WTC11 (cell line): ENCODE results near the gene MRPL37. TPM values are rescaled to one million over a fixed set of nuclear protein-coding genes. Genes with fewer than 3 reads are reported as not detected.

Experiments used
- ATAC-seq: fragments of 200-7000 bp; cut with Tn5 transposase; 2 replicates; pipeline ENCODE4 v1.10.0; 2021; ENCODE audit warnings: mild to moderate bottlenecking, moderate library complexity
- CTCF ChIA-PET: fragments of 300-600 bp; sonication (Branson Sonifier 250); formaldehyde crosslinking; loops from one replicate; lab custom pipeline; 2021; ENCODE audit warnings: antibody characterized with exemption; lab: Charles Lee
- POLR2A ChIA-PET: fragments of 350-600 bp; sonication (Branson Sonifier 250); formaldehyde crosslinking; loops from one replicate; lab custom pipeline; 2021; ENCODE audit warnings: antibody characterized with exemption; lab: Charles Lee
- DNase-seq: peaks from one replicate; pipeline ENCODE4 v3.0.0; 2021; ENCODE audit warnings: low spot score
- H3K27ac Mint-ChIP-seq: 2 replicates; pipeline ENCODE4 v1.8.0; 2021; ENCODE audit warnings: mixed read lengths
- H3K27me3 Mint-ChIP-seq: 2 replicates; pipeline ENCODE4 v1.8.0; 2021; ENCODE audit warnings: low read depth, mild to moderate bottlenecking, moderate library complexity, mixed read lengths
- H3K36me3 Mint-ChIP-seq: 2 replicates; pipeline ENCODE4 v1.8.0; 2021; ENCODE audit warnings: mixed read lengths
- H3K4me1 Mint-ChIP-seq: 2 replicates; pipeline ENCODE4 v1.8.0; 2022; ENCODE audit warnings: mixed read lengths
- H3K4me3 Mint-ChIP-seq: 2 replicates; pipeline ENCODE4 v1.8.0; 2021; ENCODE audit warnings: mild to moderate bottlenecking, moderate library complexity, mixed read lengths
- H3K9me3 Mint-ChIP-seq: 2 replicates; pipeline ENCODE4 v1.8.0; 2021; ENCODE audit warnings: mixed read lengths
- ATF1 ChIP-seq: sonication (generic); formaldehyde crosslinking; IDR thresholded peaks from 2 replicates; pipeline ENCODE4 v1.8.1; 2023; ENCODE audit warnings: mild to moderate bottlenecking, moderate library complexity, missing genetic modification reagents
- E2F4 ChIP-seq: sonication (generic); formaldehyde crosslinking; IDR thresholded peaks from 2 replicates; pipeline ENCODE4 v1.8.1; 2022; ENCODE audit warnings: low read depth, mild to moderate bottlenecking, moderate library complexity, missing genetic modification reagents, borderline replicate concordance
- ERG ChIP-seq: fragments of 250-450 bp; sonication (Bioruptor Pico); IDR thresholded peaks from 2 replicates; pipeline ENCODE4 v1.8.0; 2021; ENCODE audit warnings: mild to moderate bottlenecking
- ESRRA ChIP-seq: sonication (generic); formaldehyde crosslinking; IDR thresholded peaks from 2 replicates; pipeline ENCODE4 v1.8.1; 2022; ENCODE audit warnings: mild to moderate bottlenecking, missing genetic modification reagents, borderline replicate concordance
- ETV6 ChIP-seq: sonication (generic); formaldehyde crosslinking; IDR thresholded peaks from 2 replicates; pipeline ENCODE4 v1.8.1; 2022; ENCODE audit warnings: mild to moderate bottlenecking, missing genetic modification reagents
- FOXP1 ChIP-seq: sonication (generic); formaldehyde crosslinking; IDR thresholded peaks from 2 replicates; pipeline ENCODE4 v1.8.0; 2022; ENCODE audit warnings: missing genetic modification reagents, mild to moderate bottlenecking, moderate library complexity, borderline replicate concordance
- GTF2I ChIP-seq: fragments of 250-450 bp; sonication (Bioruptor Pico); conservative IDR thresholded peaks from 2 replicates; pipeline ENCODE4 v1.4.0; 2021; ENCODE audit warnings: mild to moderate bottlenecking
- IRF1 ChIP-seq: sonication (generic); formaldehyde crosslinking; IDR thresholded peaks from 2 replicates; pipeline ENCODE4 v1.8.0; 2023; ENCODE audit warnings: missing genetic modification reagents
- IRF2 ChIP-seq: sonication (generic); formaldehyde crosslinking; IDR thresholded peaks from 2 replicates; pipeline ENCODE4 v1.8.0; 2022; ENCODE audit warnings: low read depth, missing genetic modification reagents, borderline replicate concordance
- KAT7 ChIP-seq: sonication (generic); formaldehyde crosslinking; IDR thresholded peaks from 2 replicates; pipeline ENCODE4 v1.8.1; 2023; ENCODE audit warnings: missing genetic modification reagents, mild to moderate bottlenecking, borderline replicate concordance
- MXD4 ChIP-seq: fragments of 250-450 bp; sonication (Bioruptor Pico); IDR thresholded peaks from 2 replicates; pipeline ENCODE4 v1.8.0; 2021; ENCODE audit warnings: mild to moderate bottlenecking, moderate library complexity, borderline replicate concordance
- NFATC4 ChIP-seq: fragments of 250-450 bp; sonication (Bioruptor Pico); IDR thresholded peaks from 2 replicates; pipeline ENCODE4 v1.9.0; 2021; ENCODE audit warnings: mild to moderate bottlenecking
- NR1H2 ChIP-seq: sonication (generic); formaldehyde crosslinking; IDR thresholded peaks from 2 replicates; pipeline ENCODE4 v1.9.0; 2021; ENCODE audit warnings: mild to moderate bottlenecking, moderate library complexity, missing genetic modification reagents
- NR2C2 ChIP-seq: sonication (generic); formaldehyde crosslinking; IDR thresholded peaks from 2 replicates; pipeline ENCODE4 v1.8.0; 2022; ENCODE audit warnings: mild to moderate bottlenecking, missing genetic modification reagents
- PRDM15 ChIP-seq: sonication (generic); formaldehyde crosslinking; IDR thresholded peaks from 2 replicates; pipeline ENCODE4 v1.8.0; 2022; ENCODE audit warnings: missing genetic modification reagents
- SMAD4 ChIP-seq: sonication (generic); formaldehyde crosslinking; IDR thresholded peaks from 2 replicates; pipeline ENCODE4 v1.8.0; 2022; ENCODE audit warnings: mild to moderate bottlenecking, missing genetic modification reagents
- TEAD4 ChIP-seq: sonication (generic); formaldehyde crosslinking; IDR thresholded peaks from 2 replicates; pipeline ENCODE4 v1.8.0; 2022; ENCODE audit warnings: mild to moderate bottlenecking, missing genetic modification reagents
- USF2 ChIP-seq: sonication (generic); formaldehyde crosslinking; IDR thresholded peaks from 2 replicates; pipeline ENCODE4 v1.8.1; 2023; ENCODE audit warnings: mild to moderate bottlenecking, missing genetic modification reagents, moderate library complexity
- ZNF219 ChIP-seq: sonication (generic); formaldehyde crosslinking; IDR thresholded peaks from 2 replicates; pipeline ENCODE4 v1.8.0; 2023; ENCODE audit warnings: missing genetic modification reagents, mild to moderate bottlenecking, borderline replicate concordance
- ZNF317 ChIP-seq: sonication (generic); formaldehyde crosslinking; IDR thresholded peaks from 2 replicates; pipeline ENCODE4 v1.8.1; 2023; ENCODE audit warnings: low read depth, mild to moderate bottlenecking, moderate library complexity, missing genetic modification reagents, borderline replicate concordance
- total RNA-seq: library from RNA; stranded (reverse); gene quantifications from 3 replicates; pipeline ENCODE4 v1.2.3, GENCODE V29; 2021
- TF ChIP-seq, protein P1 (sequence below): fragments of 250-450 bp; sonication (Bioruptor Pico); IDR thresholded peaks from 2 replicates; pipeline ENCODE4 v2.1.2; 2022; ENCODE audit warnings: mild to moderate bottlenecking, moderate library complexity
- TF ChIP-seq, protein P2 (sequence below): sonication (generic); formaldehyde crosslinking; IDR thresholded peaks from 2 replicates; pipeline ENCODE4 v1.8.1; 2023; ENCODE audit warnings: mild to moderate bottlenecking, missing genetic modification reagents, borderline replicate concordance

Gene MRPL37
- total RNA-seq, 1 experiment from 2014 or later: 143 TPM

- H3K27me3 Mint-ChIP-seq: no peaks in the 10 kb centered on the region
- H3K4me3 Mint-ChIP-seq: no peak overlapping the region
- ChIA-PET POLR2A (no interaction called here), CTCF (interaction anchor here (0.9 kb wide), 1 partner anchor 67 kb away, joined by 3 read pairs; no protein-coding TSS in a partner anchor)
- peaks cover 26% of the 10 kb centered on the region for H3K36me3 Mint-ChIP-seq
- ATAC-seq (no peak), DNase-seq (no peak)
- H3K4me1 Mint-ChIP-seq: no peaks in the 10 kb centered on the region
- no peak overlapping the region for H3K27ac Mint-ChIP-seq
- TF ChIP-seq ATF1 (CRISPR knock-in tag) (no peak), E2F4 (CRISPR knock-in tag) (no peak), NR2C2 (CRISPR knock-in tag) (no peak), ZNF219 (CRISPR knock-in tag) (no peak), FOXP1 (CRISPR knock-in tag) (no peak), USF2 (CRISPR knock-in tag) (no peak), KAT7 (no peak), SMAD4 (no peak), IRF1 (CRISPR knock-in tag) (no peak), GTF2I (CRISPR knock-in tag) (no peak), ZNF317 (no peak), MXD4 (no peak), ETV6 (no peak)
- H3K9me3 Mint-ChIP-seq: no peaks in the 10 kb centered on the region
Measured at GRCh38 chr1:54188291-54188690, 11.7 kb upstream of the MRPL37 start.

DNA sequence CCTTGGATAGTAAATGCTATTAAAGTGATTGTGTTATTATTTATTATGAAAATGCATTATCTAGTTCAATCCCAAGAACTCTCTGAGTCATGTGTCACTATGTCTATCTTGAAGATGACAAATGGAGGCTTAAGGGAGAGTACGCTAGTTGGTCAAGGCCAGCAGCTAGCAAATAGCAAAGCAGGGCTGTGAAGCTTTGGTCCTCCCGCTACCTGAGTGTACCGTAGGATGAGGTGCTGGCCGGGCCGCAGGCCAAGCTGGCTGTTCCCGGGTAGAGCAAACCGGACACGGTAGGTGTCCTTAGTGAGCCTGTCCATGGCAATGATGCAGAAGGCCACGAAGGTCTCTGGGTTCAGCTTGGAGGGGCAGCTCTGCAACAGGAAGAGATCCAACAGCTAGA, 9.4 kb upstream of the MRPL37 start:
- ChIA-PET POLR2A (no interaction called here), CTCF (no interaction called here)
- no peaks in the 10 kb centered on the region for H3K4me1 Mint-ChIP-seq
- TF ChIP-seq PRDM15 (CRISPR knock-in tag) (no peak), ATF1 (CRISPR knock-in tag) (no peak), ERG (CRISPR knock-in tag) (no peak), NFATC4 (CRISPR knock-in tag) (no peak), NR1H2 (CRISPR knock-in tag) (no peak), ZNF317 (no peak), FOXP1 (CRISPR knock-in tag) (no peak), IRF1 (CRISPR knock-in tag) (no peak), TEAD4 (CRISPR knock-in tag) (no peak), IRF2 (CRISPR knock-in tag) (no peak), ESRRA (CRISPR knock-in tag) (no peak)
- TF ChIP-seq, protein P1, sequence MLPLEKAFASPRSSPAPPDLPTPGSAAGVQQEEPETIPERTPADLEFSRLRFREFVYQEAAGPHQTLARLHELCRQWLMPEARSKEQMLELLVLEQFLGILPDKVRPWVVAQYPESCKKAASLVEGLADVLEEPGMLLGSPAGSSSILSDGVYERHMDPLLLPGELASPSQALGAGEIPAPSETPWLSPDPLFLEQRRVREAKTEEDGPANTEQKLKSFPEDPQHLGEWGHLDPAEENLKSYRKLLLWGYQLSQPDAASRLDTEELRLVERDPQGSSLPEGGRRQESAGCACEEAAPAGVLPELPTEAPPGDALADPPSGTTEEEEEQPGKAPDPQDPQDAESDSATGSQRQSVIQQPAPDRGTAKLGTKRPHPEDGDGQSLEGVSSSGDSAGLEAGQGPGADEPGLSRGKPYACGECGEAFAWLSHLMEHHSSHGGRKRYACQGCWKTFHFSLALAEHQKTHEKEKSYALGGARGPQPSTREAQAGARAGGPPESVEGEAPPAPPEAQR (CRISPR knock-in tag): no peak
- TF ChIP-seq, protein P2, sequence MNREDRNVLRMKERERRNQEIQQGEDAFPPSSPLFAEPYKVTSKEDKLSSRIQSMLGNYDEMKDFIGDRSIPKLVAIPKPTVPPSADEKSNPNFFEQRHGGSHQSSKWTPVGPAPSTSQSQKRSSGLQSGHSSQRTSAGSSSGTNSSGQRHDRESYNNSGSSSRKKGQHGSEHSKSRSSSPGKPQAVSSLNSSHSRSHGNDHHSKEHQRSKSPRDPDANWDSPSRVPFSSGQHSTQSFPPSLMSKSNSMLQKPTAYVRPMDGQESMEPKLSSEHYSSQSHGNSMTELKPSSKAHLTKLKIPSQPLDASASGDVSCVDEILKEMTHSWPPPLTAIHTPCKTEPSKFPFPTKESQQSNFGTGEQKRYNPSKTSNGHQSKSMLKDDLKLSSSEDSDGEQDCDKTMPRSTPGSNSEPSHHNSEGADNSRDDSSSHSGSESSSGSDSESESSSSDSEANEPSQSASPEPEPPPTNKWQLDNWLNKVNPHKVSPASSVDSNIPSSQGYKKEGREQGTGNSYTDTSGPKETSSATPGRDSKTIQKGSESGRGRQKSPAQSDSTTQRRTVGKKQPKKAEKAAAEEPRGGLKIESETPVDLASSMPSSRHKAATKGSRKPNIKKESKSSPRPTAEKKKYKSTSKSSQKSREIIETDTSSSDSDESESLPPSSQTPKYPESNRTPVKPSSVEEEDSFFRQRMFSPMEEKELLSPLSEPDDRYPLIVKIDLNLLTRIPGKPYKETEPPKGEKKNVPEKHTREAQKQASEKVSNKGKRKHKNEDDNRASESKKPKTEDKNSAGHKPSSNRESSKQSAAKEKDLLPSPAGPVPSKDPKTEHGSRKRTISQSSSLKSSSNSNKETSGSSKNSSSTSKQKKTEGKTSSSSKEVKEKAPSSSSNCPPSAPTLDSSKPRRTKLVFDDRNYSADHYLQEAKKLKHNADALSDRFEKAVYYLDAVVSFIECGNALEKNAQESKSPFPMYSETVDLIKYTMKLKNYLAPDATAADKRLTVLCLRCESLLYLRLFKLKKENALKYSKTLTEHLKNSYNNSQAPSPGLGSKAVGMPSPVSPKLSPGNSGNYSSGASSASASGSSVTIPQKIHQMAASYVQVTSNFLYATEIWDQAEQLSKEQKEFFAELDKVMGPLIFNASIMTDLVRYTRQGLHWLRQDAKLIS (CRISPR knock-in tag): no peak

More for the DNA sequence above, 9.4 kb upstream of the MRPL37 start:
- H3K27ac Mint-ChIP-seq: no peak overlapping the region
- H3K27me3 Mint-ChIP-seq: no peaks in the 10 kb centered on the region
- H3K4me3 Mint-ChIP-seq: no peak overlapping the region
- H3K9me3 Mint-ChIP-seq: no peaks in the 10 kb centered on the region
- H3K36me3 Mint-ChIP-seq: peaks cover 24% of the 10 kb centered on the region
- ATAC-seq: no peak
- no peak for DNase-seq
